Panc1 (cell line): ENCODE measurements around the gene CLSTN2.

Experiments used
- POLR2AphosphoS5 ChIP-seq: IDR thresholded peaks from 2 replicates; pipeline ENCODE4 v1.6.1; 2012; ENCODE audit warnings: mild to moderate bottlenecking, low read depth, low read length, moderate library complexity
- SIN3A ChIP-seq: IDR thresholded peaks from 2 replicates; pipeline ENCODE4 v1.6.1; 2012; ENCODE audit warnings: low read depth, mild to moderate bottlenecking, low read length, moderate library complexity, borderline replicate concordance; ENCODE audit not compliant: insufficient read depth
- TF ChIP-seq, protein P1 (sequence below): fragments of 450-650 bp; IDR thresholded peaks from 2 replicates; pipeline ENCODE4 v1.5.1; 2017; ENCODE audit warnings: mild to moderate bottlenecking

DNA sequence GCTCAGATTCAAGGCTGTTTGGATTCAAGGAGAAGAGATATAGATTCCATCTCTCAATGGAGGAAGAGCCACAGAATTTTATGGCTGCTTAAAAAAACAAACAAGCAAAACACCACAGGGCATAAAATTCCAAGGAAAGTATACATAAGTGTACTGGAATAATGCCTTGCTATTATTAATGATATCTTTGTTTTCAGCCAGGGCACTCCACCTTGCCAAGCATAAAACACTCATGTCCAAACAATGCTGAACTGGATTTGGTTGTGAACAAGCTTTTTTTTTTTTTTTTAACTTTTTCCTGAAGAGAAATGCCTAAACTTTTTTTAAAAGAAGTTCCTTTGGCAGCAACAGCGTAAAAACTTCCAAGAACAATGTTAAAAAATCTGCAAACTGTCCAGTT lies 4.8 kb upstream of the CLSTN2 start:
- TF ChIP-seq POLR2AphosphoS5 (no peak), SIN3A (no peak)
- TF ChIP-seq, protein P1, sequence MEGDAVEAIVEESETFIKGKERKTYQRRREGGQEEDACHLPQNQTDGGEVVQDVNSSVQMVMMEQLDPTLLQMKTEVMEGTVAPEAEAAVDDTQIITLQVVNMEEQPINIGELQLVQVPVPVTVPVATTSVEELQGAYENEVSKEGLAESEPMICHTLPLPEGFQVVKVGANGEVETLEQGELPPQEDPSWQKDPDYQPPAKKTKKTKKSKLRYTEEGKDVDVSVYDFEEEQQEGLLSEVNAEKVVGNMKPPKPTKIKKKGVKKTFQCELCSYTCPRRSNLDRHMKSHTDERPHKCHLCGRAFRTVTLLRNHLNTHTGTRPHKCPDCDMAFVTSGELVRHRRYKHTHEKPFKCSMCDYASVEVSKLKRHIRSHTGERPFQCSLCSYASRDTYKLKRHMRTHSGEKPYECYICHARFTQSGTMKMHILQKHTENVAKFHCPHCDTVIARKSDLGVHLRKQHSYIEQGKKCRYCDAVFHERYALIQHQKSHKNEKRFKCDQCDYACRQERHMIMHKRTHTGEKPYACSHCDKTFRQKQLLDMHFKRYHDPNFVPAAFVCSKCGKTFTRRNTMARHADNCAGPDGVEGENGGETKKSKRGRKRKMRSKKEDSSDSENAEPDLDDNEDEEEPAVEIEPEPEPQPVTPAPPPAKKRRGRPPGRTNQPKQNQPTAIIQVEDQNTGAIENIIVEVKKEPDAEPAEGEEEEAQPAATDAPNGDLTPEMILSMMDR = no peak
